Measurements from ENCODE around the gene DGLUCY.

DGLUCY gene

DNA sequence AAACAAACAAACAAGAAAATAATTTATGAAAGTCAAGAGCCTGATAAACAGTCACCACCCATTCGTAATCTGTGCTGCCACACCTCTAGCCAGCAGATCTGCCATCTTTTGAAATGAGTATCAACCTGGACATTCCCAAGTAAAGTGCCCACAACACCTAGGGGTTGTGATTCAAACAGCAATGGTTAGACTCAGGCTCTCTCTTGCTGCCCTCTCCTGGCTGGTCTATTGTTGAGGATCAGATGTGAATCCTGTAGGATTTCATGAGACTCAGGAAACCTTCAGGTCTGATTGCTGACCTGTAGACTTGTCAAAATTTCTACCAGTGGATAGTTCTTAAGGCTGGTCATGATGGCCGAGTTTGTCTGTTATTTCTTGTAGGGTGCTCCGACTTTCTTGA lies 26.8 kb downstream of the DGLUCY start:
- H3K4me3 ChIP-seq (ENCODE audit: low read length) = no peak overlapping the region
- H3K9ac ChIP-seq (ENCODE audit: low read length) = no peak overlapping the region
- no peaks in the 10 kb centered on the region for H3K9me3 ChIP-seq (ENCODE audit: control insufficient read depth, low read depth, low read length)
- no peaks in the 10 kb centered on the region for H3K27me3 ChIP-seq (ENCODE audit: control insufficient read depth, insufficient read depth, low read length)
- H3K4me1 ChIP-seq (ENCODE audit: control insufficient read depth, low read depth, low read length) = peaks cover 2% of the 10 kb centered on the region
- peaks cover 6% of the 10 kb centered on the region for H3K36me3 ChIP-seq (ENCODE audit: control insufficient read depth, low read depth, low read length)
- no peak overlapping the region for H3K27ac ChIP-seq (ENCODE audit: low read length)

DNA sequence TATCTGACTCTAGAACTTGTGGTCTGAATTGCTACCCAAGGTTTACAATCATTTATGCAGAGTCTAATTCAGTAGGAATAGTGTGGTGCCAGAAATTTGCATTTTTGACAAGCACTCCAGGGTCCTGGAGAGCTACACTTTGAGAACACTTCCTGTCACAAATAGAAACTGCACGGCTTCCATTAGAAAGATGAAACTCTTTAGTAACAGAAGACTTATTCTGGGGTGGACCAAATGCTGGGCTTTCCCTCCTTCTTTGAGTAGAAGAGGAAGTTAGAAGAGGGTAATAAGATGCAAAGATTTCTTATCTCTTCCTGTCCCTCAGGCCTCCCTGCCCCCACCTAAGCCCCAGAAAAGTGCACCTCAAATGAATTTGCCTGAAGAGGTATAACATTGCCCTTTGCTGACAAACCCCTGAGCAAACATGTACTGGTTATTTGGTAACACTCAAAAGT lies 28.4 kb downstream of the DGLUCY start:
- Histone ChIP-seq H3K36me3 (ENCODE audit: control insufficient read depth, low read depth, low read length) (peaks cover 7% of the 10 kb centered on the region), H3K4me3 (ENCODE audit: low read length) (no peak overlapping the region), H3K9ac (ENCODE audit: low read length) (no peak overlapping the region), H3K27me3 (ENCODE audit: control insufficient read depth, insufficient read depth, low read length) (no peaks in the 10 kb centered on the region), H3K4me1 (ENCODE audit: control insufficient read depth, low read depth, low read length) (peaks cover 2% of the 10 kb centered on the region), H3K9me3 (ENCODE audit: control insufficient read depth, low read depth, low read length) (no peaks in the 10 kb centered on the region), H3K27ac (ENCODE audit: low read length) (no peak overlapping the region)

DNA sequence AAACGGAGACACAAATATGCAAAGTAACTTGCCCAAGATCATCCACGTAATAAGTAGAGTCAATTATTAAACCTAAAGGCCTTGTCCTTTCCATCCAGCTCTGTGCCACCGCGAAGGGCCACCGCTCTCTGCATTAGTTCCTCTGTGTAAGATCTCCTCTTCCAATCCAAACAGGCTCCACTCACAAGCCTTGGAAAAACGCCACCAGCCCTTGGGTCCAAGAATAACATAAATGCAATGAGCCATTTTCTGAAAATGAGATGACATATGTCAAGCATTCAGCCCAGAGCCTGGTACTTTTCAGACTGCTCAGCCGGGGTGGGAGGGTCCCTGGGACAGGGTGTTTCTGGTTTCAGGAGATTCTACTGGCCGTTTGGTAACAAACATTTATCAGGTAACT lies 30.0 kb downstream of the DGLUCY start:
- no peak overlapping the region for H3K4me3 ChIP-seq (ENCODE audit: low read length)
- H3K9me3 ChIP-seq (ENCODE audit: control insufficient read depth, low read depth, low read length) = no peaks in the 10 kb centered on the region
- no peaks in the 10 kb centered on the region for H3K27me3 ChIP-seq (ENCODE audit: control insufficient read depth, insufficient read depth, low read length)
- H3K27ac ChIP-seq (ENCODE audit: low read length) = no peak overlapping the region
- H3K4me1 ChIP-seq (ENCODE audit: control insufficient read depth, low read depth, low read length) = peaks cover 2% of the 10 kb centered on the region
- H3K36me3 ChIP-seq (ENCODE audit: control insufficient read depth, low read depth, low read length) = peaks cover 10% of the 10 kb centered on the region
- no peak overlapping the region for H3K9ac ChIP-seq (ENCODE audit: low read length)

DNA sequence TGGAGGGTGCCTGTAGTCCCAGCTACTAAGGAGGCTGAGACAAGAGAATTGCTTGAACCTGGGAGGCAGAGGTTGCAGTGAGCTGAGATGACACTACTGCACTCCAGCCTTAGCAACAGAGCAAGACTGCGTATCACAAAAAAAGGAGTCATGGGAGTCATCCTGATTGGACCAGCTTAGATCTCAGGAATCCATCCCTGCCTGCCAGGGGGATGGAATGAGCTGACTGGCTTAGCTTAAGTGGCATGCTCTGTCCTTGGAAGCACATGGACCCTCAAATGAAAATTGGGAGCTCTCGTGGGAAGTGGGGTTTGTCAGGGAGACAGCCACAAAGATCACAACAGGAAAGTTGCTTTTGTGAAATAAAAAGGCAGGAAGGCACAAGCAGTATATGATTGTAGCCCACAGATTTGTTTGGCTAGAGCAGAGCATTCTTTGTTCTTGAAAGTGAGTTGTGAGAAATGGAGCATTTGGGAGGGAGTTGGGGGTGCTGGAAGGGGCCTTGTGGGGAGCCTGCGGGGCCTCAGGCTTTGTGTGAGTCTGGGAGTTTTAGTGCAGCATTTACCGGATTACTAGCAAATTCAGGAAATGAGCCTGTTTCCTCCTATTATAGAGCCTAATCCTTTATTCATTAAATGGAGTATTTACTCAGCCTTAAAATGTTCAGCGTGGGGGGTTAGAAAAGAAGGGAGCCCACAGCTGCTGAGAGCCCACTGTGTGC lies 30.7 kb downstream of the DGLUCY start:
- Histone ChIP-seq H3K9me3 (ENCODE audit: control insufficient read depth, low read depth, low read length) (no peaks in the 10 kb centered on the region), H3K4me1 (ENCODE audit: control insufficient read depth, low read depth, low read length) (peaks cover 2% of the 10 kb centered on the region), H3K9ac (ENCODE audit: low read length) (no peak overlapping the region), H3K4me3 (ENCODE audit: low read length) (no peak overlapping the region), H3K36me3 (ENCODE audit: control insufficient read depth, low read depth, low read length) (peaks cover 10% of the 10 kb centered on the region), H3K27ac (ENCODE audit: low read length) (no peak overlapping the region), H3K27me3 (ENCODE audit: control insufficient read depth, insufficient read depth, low read length) (no peaks in the 10 kb centered on the region)

DNA sequence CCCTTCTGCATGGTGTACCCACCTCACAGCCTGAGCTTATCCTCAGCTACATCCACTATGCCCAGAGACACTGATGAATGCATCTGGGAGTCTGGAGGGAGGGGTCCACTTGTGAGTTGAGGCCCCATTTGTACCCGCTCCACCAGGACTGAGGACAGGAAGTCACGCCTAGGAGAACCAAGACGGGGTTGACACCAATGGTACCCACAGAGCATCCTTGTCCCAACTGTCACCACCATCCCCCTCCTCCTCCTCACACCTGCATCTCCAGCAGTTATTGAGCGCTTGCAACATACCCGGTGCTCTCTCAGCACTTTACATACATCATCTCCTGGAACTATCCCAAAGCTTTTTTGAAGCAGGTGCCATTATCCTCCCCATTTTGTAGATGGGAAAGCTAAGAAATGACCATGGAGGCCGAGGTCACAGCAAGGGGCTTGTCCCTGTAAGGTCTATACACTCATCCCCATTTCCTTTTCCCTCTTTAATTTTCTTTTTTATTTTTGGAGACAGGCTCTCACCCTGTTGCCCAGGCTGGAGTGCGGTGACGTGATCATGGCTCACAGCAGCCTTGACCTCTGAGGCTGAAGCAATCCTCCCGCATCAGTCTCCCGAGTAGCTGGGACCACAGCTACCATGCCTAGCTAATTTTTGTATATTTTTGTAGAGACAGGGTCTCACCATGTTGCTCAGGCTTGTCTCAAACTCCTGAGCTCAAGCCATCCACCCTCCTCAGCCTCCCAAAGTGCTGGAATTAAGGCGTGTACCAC lies 31.7 kb downstream of the DGLUCY start:
- Histone ChIP-seq H3K9ac (ENCODE audit: low read length) (no peak overlapping the region), H3K4me3 (ENCODE audit: low read length) (no peak overlapping the region), H3K27ac (ENCODE audit: low read length) (no peak overlapping the region), H3K9me3 (ENCODE audit: control insufficient read depth, low read depth, low read length) (no peaks in the 10 kb centered on the region), H3K27me3 (ENCODE audit: control insufficient read depth, insufficient read depth, low read length) (no peaks in the 10 kb centered on the region), H3K4me1 (ENCODE audit: control insufficient read depth, low read depth, low read length) (no peaks in the 10 kb centered on the region), H3K36me3 (ENCODE audit: control insufficient read depth, low read depth, low read length) (peaks cover 10% of the 10 kb centered on the region)

DNA sequence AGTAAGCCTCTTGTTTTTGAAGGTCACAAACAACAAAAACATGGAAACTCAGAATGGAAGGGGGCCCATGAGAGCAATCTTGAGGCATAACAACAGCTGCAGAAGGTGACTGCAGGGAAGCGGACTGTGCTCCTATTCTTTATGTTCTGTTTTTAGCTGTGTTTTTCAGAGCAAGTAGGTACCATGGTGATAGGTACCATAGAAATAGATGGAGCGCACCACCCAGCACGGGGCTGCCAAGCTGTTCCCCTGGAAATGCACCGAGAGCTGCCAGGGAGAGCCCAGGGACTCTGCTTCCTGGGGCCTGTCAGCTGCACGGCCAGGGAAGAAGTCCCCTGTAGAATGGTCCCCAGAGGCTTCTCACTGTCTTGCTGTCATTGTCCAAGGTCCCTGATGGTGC lies 32.8 kb downstream of the DGLUCY start:
- Histone ChIP-seq H3K27ac (ENCODE audit: low read length) (no peak overlapping the region), H3K9me3 (ENCODE audit: control insufficient read depth, low read depth, low read length) (no peaks in the 10 kb centered on the region), H3K4me3 (ENCODE audit: low read length) (no peak overlapping the region), H3K9ac (ENCODE audit: low read length) (no peak overlapping the region), H3K27me3 (ENCODE audit: control insufficient read depth, insufficient read depth, low read length) (no peaks in the 10 kb centered on the region), H3K36me3 (ENCODE audit: control insufficient read depth, low read depth, low read length) (peaks cover 10% of the 10 kb centered on the region), H3K4me1 (ENCODE audit: control insufficient read depth, low read depth, low read length) (no peaks in the 10 kb centered on the region)

DNA sequence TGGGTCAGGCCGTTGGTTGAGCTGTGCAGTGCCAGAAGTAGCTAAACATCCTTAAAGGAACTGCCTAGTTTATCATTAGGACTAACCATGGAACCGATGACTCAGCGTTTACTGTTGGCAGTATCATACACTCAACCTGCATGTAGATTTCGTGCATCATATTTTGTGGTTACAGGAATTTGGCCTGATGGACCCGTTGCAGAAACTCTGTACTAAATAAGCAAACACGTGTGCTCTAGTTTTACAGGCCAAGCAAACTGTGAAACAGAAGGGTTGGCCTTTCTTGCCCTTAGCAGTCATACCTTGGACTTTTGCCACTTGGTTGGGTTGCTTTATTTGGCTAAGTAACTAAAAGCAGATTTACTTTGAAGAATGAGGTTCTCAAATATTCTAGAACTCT lies 35.6 kb downstream of the DGLUCY start:
- Histone ChIP-seq H3K36me3 (ENCODE audit: control insufficient read depth, low read depth, low read length) (peaks cover 10% of the 10 kb centered on the region), H3K9ac (ENCODE audit: low read length) (no peak overlapping the region), H3K9me3 (ENCODE audit: control insufficient read depth, low read depth, low read length) (no peaks in the 10 kb centered on the region), H3K27me3 (ENCODE audit: control insufficient read depth, insufficient read depth, low read length) (no peaks in the 10 kb centered on the region), H3K4me3 (ENCODE audit: low read length) (no peak overlapping the region), H3K27ac (ENCODE audit: low read length) (no peak overlapping the region), H3K4me1 (ENCODE audit: control insufficient read depth, low read depth, low read length) (no peaks in the 10 kb centered on the region)

DNA sequence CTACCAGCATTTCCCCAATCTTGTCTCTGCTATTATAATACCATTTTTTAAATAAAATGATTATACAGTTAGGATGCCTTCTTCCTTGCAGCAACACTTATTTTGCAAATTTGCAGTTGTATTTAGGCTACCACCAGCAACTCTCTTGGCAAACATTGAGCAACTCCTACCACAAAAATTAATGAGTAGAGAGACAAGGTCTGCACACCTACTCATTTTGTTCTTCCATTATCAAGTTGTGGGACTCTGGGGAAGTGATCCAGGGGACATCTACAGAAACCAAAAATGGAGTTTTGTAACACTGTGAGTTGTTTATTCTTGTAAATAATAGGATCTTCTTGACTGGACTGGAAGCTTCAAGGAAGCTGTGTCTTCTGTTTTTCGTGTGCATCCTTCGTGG lies 38.6 kb downstream of the DGLUCY start:
- Histone ChIP-seq H3K27ac (ENCODE audit: low read length) (no peak overlapping the region), H3K36me3 (ENCODE audit: control insufficient read depth, low read depth, low read length) (peaks cover 3% of the 10 kb centered on the region), H3K27me3 (ENCODE audit: control insufficient read depth, insufficient read depth, low read length) (no peaks in the 10 kb centered on the region), H3K9ac (ENCODE audit: low read length) (no peak overlapping the region), H3K9me3 (ENCODE audit: control insufficient read depth, low read depth, low read length) (no peaks in the 10 kb centered on the region), H3K4me3 (ENCODE audit: low read length) (no peak overlapping the region), H3K4me1 (ENCODE audit: control insufficient read depth, low read depth, low read length) (no peaks in the 10 kb centered on the region)

DNA sequence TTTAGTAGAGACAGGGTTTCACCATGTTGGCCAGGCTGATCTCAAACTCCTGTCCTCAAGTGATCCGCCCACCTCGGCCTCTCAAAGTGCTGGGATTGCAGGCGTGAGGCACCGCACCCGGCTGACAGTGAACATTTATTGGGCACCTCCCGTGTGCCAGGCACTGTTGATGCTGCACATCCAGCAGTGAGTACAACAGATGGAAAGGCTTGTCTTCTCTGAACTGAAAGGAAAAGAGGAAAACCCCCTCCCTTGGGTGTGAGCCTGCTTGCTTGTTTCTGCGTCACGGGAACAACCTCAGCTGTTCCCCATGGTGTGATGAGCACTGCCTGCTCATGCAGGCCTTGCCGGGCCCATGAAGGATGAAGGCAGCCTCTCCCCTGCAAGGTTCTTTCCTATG lies 39.5 kb downstream of the DGLUCY start:
- Histone ChIP-seq H3K36me3 (ENCODE audit: control insufficient read depth, low read depth, low read length) (no peaks in the 10 kb centered on the region), H3K4me3 (ENCODE audit: low read length) (no peak overlapping the region), H3K9ac (ENCODE audit: low read length) (no peak overlapping the region), H3K27ac (ENCODE audit: low read length) (no peak overlapping the region), H3K9me3 (ENCODE audit: control insufficient read depth, low read depth, low read length) (no peaks in the 10 kb centered on the region), H3K27me3 (ENCODE audit: control insufficient read depth, insufficient read depth, low read length) (no peaks in the 10 kb centered on the region), H3K4me1 (ENCODE audit: control insufficient read depth, low read depth, low read length) (no peaks in the 10 kb centered on the region)

DNA sequence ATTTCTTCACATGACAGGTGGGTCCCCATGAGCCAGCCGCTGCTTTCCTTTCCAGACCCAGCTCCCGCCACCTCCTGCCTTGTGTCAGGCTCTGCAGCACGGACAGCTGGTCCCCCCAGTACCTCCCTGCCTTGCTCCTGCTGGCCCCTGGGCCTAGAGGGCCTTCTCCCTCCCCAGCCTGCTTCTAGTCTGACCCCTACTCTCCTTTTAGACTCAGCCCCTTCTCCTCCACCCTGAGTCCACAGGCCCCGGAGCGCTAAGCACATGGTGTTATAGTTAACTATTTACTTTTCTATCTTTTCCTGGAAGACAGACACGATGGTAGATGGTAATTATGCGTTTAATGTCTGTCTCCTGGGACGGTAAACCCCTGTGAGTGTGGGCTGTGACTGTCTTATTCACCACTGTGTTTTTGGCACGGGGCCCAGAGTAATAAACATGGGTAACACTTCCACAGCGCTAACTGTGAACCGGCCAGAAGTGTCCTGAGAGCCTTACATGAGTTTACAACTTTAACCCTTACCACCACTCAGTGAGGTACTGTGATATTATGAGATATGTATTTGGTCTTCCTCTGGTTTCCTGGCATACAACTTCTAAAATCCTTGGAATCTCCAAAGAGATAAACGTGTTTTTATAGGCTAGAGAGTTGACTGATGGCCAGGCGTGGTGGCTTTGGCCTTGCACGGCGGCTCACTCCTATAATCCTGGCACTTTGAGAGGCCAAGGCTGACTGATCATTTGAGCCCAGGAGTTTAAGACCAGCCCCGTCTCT lies 41.2 kb downstream of the DGLUCY start:
- H3K27me3 ChIP-seq (ENCODE audit: control insufficient read depth, insufficient read depth, low read length) = no peaks in the 10 kb centered on the region
- no peak overlapping the region for H3K4me3 ChIP-seq (ENCODE audit: low read length)
- no peaks in the 10 kb centered on the region for H3K4me1 ChIP-seq (ENCODE audit: control insufficient read depth, low read depth, low read length)
- no peak overlapping the region for H3K27ac ChIP-seq (ENCODE audit: low read length)
- no peaks in the 10 kb centered on the region for H3K9me3 ChIP-seq (ENCODE audit: control insufficient read depth, low read depth, low read length)
- H3K9ac ChIP-seq (ENCODE audit: low read length) = no peak overlapping the region
- peaks cover 9% of the 10 kb centered on the region for H3K36me3 ChIP-seq (ENCODE audit: control insufficient read depth, low read depth, low read length)

DNA sequence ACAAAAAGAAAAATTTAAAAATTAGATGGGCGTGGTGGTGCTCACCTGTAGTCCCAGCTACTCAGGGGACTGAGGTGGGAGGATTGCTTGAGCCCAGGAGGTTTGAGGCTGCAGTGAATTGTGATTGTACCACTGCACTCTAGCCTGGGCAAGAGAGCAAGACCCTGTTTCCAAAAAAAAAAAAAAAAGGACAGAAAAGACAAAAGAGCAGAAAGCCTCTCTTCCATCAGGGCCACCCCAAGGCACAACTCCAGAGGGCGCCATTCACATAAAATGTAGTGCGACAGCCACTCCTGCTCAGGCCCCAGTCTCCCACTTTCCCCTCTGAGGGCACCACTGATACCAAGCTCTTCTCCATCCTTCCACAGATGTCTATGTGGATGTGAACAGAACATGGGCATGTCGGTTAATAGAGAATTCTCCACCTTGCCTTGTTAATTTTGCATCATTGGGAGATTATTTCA lies 41.8 kb downstream of the DGLUCY start:
- no peak overlapping the region for H3K4me3 ChIP-seq (ENCODE audit: low read length)
- H3K9ac ChIP-seq (ENCODE audit: low read length) = no peak overlapping the region

More for the DNA sequence above, 41.8 kb downstream of the DGLUCY start:
- Histone ChIP-seq H3K9me3 (ENCODE audit: control insufficient read depth, low read depth, low read length) (no peaks in the 10 kb centered on the region), H3K27me3 (ENCODE audit: control insufficient read depth, insufficient read depth, low read length) (no peaks in the 10 kb centered on the region), H3K4me1 (ENCODE audit: control insufficient read depth, low read depth, low read length) (no peaks in the 10 kb centered on the region), H3K27ac (ENCODE audit: low read length) (no peak overlapping the region), H3K36me3 (ENCODE audit: control insufficient read depth, low read depth, low read length) (peaks cover 14% of the 10 kb centered on the region)

Measured in iPS-18a (cell line).